Measurements from ENCODE around the gene OR5C1.

The OR5C1 gene

GRCh38 chr9:122810306-122810946 lies 21.7 kb downstream of the OR5C1 start:
- H3K27ac ChIP-seq = no peak overlapping the region
- peak; percentile 59 to 83 for DNase-seq
- H3K36me3 ChIP-seq = no peaks in the 10 kb centered on the region
- peak; percentile 69 to 85 for TF ChIP-seq CTCF (IDR thresholded peaks at IDR 0.05)
- H3K4me3 ChIP-seq = no peak overlapping the region
- peaks cover 0 to under 1% (median 0%) of the 10 kb centered on the region in 4 donors for H3K4me1 ChIP-seq
- no peaks in the 10 kb centered on the region for H3K9me3 ChIP-seq
- H3K27me3 ChIP-seq = no peaks in the 10 kb centered on the region
- intact Hi-C loops (cut with DNase I; ENCODE audit: low total_unique reads) = loop anchor here (2.0 kb wide), 1 partner anchor 346 kb away; no protein-coding TSS in a partner anchor

GRCh38 chr9:122812736-122813135 lies 24.0 kb downstream of the OR5C1 start:
- H3K9me3 ChIP-seq = no peaks in the 10 kb centered on the region
- no peaks in the 10 kb centered on the region for H3K27me3 ChIP-seq
- TF ChIP-seq CTCF (IDR thresholded peaks at IDR 0.05) = no peak
- intact Hi-C loops (cut with DNase I; ENCODE audit: low total_unique reads) = no loop called here
- peaks cover under 1 to 21% (median 3%) of the 10 kb centered on the region in 3 donors for H3K36me3 ChIP-seq
- H3K4me1 ChIP-seq = peaks cover 0 to 4% (median 2%) of the 10 kb centered on the region in 4 donors
- DNase-seq = no peak
- H3K4me3 ChIP-seq = no peak overlapping the region
- H3K27ac ChIP-seq = no peak overlapping the region

- Histone ChIP-seq H3K27me3 (no peaks in the 10 kb centered on the region), H3K27ac (no peak overlapping the region), H3K4me1 (peaks cover 0 to 6% (median 2%) of the 10 kb centered on the region in 4 donors), H3K9me3 (no peaks in the 10 kb centered on the region), H3K4me3 (no peak overlapping the region), H3K36me3 (peaks cover 6 to 27% (median 6%) of the 10 kb centered on the region in 3 donors)
- intact Hi-C loops (cut with DNase I; ENCODE audit: low total_unique reads) = no loop called here
- no peak for DNase-seq
- TF ChIP-seq CTCF (IDR thresholded peaks at IDR 0.05) = no peak
These were observed 25.8 kb downstream of the OR5C1 start for GRCh38 chr9:122814545-122814944.

- H3K36me3 ChIP-seq = peaks cover 6 to 37% (median 16%) of the 10 kb centered on the region in 3 donors
- no peaks in the 10 kb centered on the region for H3K9me3 ChIP-seq
- no peaks in the 10 kb centered on the region for H3K27me3 ChIP-seq
- no peak overlapping the region for H3K27ac ChIP-seq
- H3K4me3 ChIP-seq = no peak overlapping the region
- TF ChIP-seq CTCF (IDR thresholded peaks at IDR 0.05) = no peak
- no peak for DNase-seq
- H3K4me1 ChIP-seq = peaks cover 0 to 16% (median 2%) of the 10 kb centered on the region in 4 donors
- intact Hi-C loops (cut with DNase I; ENCODE audit: low total_unique reads) = no loop called here
These were observed 26.8 kb downstream of the OR5C1 start for GRCh38 chr9:122815544-122815943.

GRCh38 chr9:122816163-122816867 lies 27.6 kb downstream of the OR5C1 start:
- Histone ChIP-seq H3K27me3 (no peaks in the 10 kb centered on the region), H3K9me3 (no peaks in the 10 kb centered on the region), H3K4me1 (peaks cover 0 to 16% (median 2%) of the 10 kb centered on the region in 4 donors), H3K36me3 (peaks cover 6 to 43% (median 16%) of the 10 kb centered on the region in 3 donors), H3K4me3 (no peak overlapping the region), H3K27ac (no peak overlapping the region)
- peak in 1 of 2 donors; percentile 63 for DNase-seq
- TF ChIP-seq CTCF (IDR thresholded peaks at IDR 0.05) = no peak
- intact Hi-C loops (cut with DNase I; ENCODE audit: low total_unique reads) = no loop called here
